GM12875 (cell line): Measurements from ENCODE around the gene POTEI.
"Not testable (repeated sequence)": the region's sequence is repeated elsewhere in the genome, so short reads cannot be mapped to it uniquely, and the experiment has no call there.

Experiments used
- H3K4me3 ChIP-seq: one replicate; pipeline ENCODE4 v1.5.1; 2011; ENCODE audit warnings: low read depth, low read length, control low read depth

Gene POTEI

GRCh38 chr2:130509228-130509627 is at the start of gene POTEI:
POTEI (minus strand) TSS chr2:130509328; CDS start chr2:130509235, 93 bp downstream.
- not testable (repeated sequence) for H3K4me3 ChIP-seq

DNA sequence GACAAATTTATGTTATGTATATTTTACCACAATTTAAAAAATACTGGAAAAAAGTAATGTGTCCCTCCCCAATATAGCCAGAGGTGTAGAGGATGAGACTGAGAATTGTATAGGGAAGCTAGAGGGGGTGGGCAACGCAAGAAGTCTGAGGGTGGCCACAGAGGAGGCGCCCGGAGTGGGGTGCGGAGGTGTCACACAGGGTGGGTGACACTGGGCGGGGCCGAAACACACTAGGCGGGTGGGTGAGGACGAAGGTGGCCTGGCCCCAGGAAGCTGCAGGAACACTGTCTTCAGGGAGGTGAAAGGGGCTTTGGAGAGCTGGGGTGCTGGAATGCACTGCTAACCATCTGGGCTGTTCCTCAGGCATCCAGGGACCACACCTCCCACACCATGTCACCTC is 47.3 kb upstream of the POTEI start:
- not testable (repeated sequence) for H3K4me3 ChIP-seq

GRCh38 chr2:130554178-130554577 is 45.0 kb upstream of the POTEI start:
- not testable (repeated sequence) for H3K4me3 ChIP-seq

DNA sequence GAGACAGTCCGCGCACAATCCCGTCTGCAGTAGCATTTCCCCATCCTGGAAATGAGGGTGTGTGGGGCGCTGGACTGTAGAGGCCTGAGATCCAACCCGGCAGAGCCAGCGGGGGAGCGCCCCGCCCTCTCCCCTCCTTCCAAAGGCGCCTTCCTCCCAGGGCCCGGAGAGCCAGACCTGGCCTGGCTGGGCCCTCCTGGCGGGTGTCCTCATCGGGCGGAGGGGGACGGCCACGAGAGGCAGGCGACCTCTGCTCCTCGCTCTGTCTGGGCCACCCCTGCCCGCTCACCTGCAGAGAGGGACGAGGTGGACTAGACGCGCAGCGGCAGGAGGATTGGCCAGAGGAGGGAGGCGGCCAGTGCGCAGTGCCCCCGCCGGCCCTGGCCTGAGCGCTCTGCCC is 40.3 kb upstream of the POTEI start:
- not testable (repeated sequence) for H3K4me3 ChIP-seq

DNA sequence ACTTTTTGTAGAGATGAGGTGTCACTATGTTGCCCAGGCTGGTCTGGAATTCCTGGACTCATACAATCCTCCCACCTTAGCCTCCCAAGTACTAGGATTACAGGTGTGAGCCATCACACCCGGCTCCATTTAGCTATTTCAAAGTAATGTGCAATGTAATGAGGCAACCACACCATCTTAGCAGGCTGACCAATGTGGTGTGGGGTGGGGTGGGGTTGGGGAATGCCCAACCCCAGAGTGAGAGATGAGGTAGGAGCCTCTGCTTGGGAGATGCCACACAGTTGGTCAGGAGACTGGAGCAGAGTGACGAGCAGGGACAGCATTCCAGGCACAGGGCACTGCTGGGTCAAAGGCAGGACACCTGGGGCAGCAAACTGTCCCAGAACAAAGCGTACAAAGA is 39.3 kb upstream of the POTEI start:
- H3K4me3 ChIP-seq, result not testable (repeated sequence)

GRCh38 chr2:130544978-130545377 is 35.9 kb upstream of the POTEI start:
- H3K4me3 ChIP-seq, result not testable (repeated sequence)

DNA sequence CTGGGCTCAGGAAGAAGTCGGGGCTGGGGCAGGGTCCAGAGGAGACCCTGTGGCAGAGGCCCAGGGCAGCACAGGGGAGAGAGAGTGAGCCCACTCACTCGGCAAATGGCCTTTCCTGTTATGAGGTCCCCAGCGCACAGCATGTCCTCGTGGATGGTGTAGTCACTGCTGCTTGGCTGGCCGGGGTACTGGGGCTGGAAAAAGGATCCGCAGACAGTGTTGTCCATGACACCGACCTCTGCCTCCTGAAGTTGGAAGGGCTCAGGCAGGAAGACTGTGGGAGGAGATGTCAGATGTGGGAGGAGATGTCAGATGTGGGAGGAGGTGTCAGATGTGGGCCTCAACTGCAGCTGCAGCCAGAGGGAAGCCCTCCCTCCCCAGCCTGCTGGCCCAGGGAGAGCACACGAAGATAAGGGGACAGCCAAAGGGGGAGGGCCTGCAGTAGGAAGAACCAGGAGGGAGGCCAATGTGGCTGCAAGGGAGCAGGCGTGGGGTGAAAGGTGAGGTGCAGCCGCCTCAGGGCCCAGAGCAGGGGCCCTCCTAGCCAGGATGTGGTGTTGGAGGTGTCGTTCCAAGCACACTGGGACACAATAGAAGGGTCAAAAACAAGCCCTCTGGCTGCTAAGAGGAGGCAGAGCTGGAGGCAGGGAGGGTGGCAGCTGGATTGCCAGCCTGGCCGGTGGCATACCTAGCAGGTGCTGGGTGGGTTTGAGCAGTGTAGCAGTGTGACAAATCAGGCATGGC is 34.8 kb upstream of the POTEI start:
- not testable (repeated sequence) for H3K4me3 ChIP-seq

GRCh38 chr2:130542789-130543188 is 33.7 kb upstream of the POTEI start:
- not testable (repeated sequence) for H3K4me3 ChIP-seq

GRCh38 chr2:130538271-130538670 is 29.1 kb upstream of the POTEI start:
- H3K4me3 ChIP-seq, result not testable (repeated sequence)

DNA sequence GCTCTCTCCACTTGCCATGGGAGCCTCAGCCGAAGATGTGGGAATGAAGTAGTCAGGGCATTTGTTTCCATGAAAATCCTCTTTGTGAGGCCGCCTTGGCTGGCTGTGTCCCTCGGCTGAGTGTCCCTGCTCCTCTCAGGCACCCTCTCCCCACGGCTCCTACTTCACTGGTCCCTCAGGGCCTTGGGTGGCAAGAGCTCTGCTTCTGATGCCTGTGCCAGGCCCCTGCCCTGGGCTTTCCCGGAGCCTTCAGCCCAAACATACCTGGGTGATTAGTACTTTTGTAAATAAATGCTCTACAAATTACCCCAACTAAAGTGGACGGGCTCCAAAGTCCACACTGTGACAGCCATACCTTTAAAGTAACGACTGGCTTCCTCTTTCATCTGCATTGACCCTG is 27.5 kb upstream of the POTEI start:
- H3K4me3 ChIP-seq, result not testable (repeated sequence)

GRCh38 chr2:130531672-130532071 is 22.5 kb upstream of the POTEI start:
- not testable (repeated sequence) for H3K4me3 ChIP-seq

GRCh38 chr2:130531225-130531624 is 22.1 kb upstream of the POTEI start:
- H3K4me3 ChIP-seq, result not testable (repeated sequence)

DNA sequence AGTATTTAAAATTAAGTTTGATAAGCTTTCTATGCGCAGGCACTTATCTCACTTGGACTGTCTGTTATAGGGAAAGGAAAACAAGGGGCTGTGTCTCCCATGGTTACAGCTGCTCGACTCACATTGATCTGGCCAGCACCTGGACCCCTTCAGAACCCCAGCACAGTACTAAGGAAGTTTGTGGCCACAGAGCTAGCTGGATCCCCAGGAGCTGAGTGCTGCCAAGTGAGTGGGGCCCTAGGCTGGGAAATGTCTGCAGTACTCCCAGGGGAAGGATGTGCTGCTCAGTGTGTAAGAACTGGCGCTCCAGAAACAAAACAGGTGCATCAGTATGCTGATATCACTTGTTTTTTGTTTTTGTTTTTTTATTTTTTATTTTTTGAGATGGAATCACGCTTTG is 21.1 kb upstream of the POTEI start:
- H3K4me3 ChIP-seq, result not testable (repeated sequence)

GRCh38 chr2:130529545-130529944 is 20.4 kb upstream of the POTEI start:
- not testable (repeated sequence) for H3K4me3 ChIP-seq

GRCh38 chr2:130527365-130527967 is 18.3 kb upstream of the POTEI start:
- not testable (repeated sequence) for H3K4me3 ChIP-seq

GRCh38 chr2:130522390-130522789 is 13.3 kb upstream of the POTEI start:
- H3K4me3 ChIP-seq, result not testable (repeated sequence)

DNA sequence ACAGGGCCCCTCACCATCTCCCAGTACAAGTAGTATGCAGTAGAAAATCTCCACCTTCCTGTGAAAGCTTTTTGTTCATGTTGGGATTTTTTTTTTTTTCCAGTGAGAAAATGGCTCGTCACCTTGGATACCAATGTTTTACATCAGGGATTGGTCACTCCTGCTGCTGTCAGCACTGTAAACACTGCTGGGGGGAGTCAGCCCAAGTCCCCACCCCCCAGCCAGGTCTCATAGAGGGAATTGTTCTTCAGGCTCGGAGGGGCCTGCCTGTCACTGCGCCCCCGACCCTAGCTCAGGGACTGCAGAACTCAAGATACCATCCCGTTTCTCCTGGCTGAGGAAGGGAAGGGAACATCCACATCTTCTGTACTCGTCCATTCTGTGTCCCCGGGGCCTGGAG is 11.9 kb upstream of the POTEI start, which contains the start of gene CFC1B:
Gene CFC1B (plus strand): TSS at position 231 of the 400 bp plus-strand sequence. CDS start 263 bp downstream, outside the sequence.
- not testable (repeated sequence) for H3K4me3 ChIP-seq

GRCh38 chr2:130518516-130519106 is 9.5 kb upstream of the POTEI start:
- not testable (repeated sequence) for H3K4me3 ChIP-seq

- not testable (repeated sequence) for H3K4me3 ChIP-seq
These were observed 2.8 kb upstream of the POTEI start for GRCh38 chr2:130511747-130512451.

DNA sequence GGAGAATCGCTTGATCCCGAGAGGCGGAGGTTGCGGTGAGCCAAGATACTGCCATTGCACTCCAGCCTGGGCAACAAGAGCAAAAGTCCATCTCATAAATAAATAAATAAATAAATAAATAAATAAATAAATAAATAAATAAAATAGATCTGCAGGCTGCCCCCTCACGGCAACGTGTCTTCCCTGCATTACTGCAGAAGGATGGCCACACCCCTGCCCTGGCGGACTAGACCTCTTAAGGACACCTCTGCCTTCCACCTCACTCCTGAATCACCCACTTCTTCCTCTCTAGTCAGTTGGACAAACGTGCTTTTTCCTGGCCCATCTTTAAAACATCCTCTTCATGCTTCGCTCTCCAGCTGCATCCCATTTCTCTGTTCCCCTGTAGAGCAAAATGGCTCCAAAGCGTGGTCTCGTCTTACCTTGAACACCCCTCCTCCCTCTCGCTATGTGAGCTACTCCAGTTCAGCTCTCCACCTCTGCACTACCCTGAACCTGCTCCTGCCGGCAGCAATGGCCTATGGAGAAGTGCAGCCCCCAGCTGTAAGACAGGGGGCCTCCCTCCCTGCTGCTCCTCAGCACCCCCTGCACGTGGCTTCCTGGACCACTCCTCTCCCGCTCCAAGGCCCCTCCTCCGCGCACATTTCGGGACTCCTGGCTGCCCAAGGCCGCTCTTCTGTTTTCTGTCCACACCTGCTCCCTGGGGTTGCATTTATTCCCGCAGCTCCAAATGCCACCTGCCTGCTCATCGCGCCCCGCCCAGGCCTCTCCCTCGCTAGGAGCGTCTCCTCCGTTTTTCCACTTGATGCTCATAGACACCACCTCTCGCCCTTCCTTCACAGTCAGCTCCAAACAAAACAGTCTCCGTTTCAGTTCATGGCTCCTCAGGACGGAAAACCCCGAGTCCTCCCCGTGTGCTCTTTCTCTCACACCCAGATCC is 1.9 kb upstream of the POTEI start:
- H3K4me3 ChIP-seq, result not testable (repeated sequence)
